PFSK-1 (cell line): ENCODE data around the gene EIF2A.

Experiments
- POLR2AphosphoS5 ChIP-seq: IDR thresholded peaks from 2 replicates; pipeline ENCODE4 v1.6.1; 2012; ENCODE audit warnings: low read depth, mild to moderate bottlenecking, control low read depth, low read length, moderate library complexity
- SIN3A ChIP-seq: IDR thresholded peaks from 2 replicates; pipeline ENCODE4 v1.6.1; 2012; ENCODE audit warnings: mild to moderate bottlenecking, low read length, moderate library complexity, borderline replicate concordance; ENCODE audit not compliant: insufficient read depth
- TAF1 ChIP-seq: IDR thresholded peaks from 2 replicates; pipeline ENCODE4 v1.6.1; 2012; ENCODE audit warnings: low read length, control low read depth, borderline replicate concordance; ENCODE audit not compliant: insufficient read depth

DNA sequence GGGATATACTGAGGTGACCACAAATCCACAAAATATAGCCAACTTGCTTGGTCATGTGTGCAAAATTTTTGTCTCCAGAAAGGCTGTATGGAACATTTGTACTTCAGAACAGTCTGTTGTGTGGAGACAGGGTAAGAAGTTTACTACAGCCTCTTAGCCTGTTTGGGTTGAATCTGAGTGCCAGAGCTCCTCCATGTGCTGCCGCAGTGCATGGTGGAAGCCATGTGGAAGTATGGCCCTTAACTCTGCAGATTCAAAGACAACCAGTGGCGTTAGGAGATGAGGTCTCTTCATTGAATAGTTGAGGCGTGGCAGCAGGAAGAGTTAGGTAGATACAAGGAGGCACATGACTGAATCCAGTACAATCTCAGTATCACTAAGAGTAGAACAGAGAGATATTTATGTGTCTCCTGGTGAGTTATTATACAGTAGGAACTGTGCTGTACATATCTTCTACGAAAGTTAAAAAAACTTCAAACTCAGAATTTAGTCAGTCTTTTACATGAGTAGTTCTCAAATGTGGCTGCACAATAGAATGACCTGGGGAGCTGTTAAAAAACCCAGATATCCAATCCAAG lies 9.4 kb downstream of the EIF2A start:
- no peak for TF ChIP-seq SIN3A
- no peak for TF ChIP-seq POLR2AphosphoS5
- TF ChIP-seq TAF1 = no peak
